Sigmoid colon (tissue), 7 donors: ENCODE data around the gene COLQ. TPM values are rescaled to one million over a fixed set of nuclear protein-coding genes. Genes with fewer than 3 reads are reported as not detected.

Experiments used
- DNase-seq: peaks from one replicate; pipeline ENCODE4 v3.0.0-alpha.2; 2019
- H3K27ac ChIP-seq, 4 donors: fragments of 200-600 bp; sonication (generic); one replicate each; pipeline ENCODE4 v1.5.1; 2016 to 2019; ENCODE audit warnings: mild to moderate bottlenecking in 1 of 4
- H3K27me3 ChIP-seq, 3 donors: fragments of 200-600 bp; sonication (generic); one replicate each; pipeline ENCODE4 v1.5.1; 2019; ENCODE audit warnings: mild to moderate bottlenecking in 1 of 3
- H3K36me3 ChIP-seq, 4 donors: fragments of 200-600 bp; sonication (generic); one replicate each; pipeline ENCODE4 v1.5.1; 2016 to 2019
- H3K4me1 ChIP-seq, 4 donors: fragments of 200-600 bp; sonication (generic); one replicate each; pipeline ENCODE4 v1.5.1; 2017 to 2019
- H3K4me3 ChIP-seq, 4 donors: fragments of 200-600 bp; sonication (generic); one replicate each; pipeline ENCODE4 v1.5.1; 2017 to 2019; ENCODE audit warnings: mild to moderate bottlenecking in 2 of 4, moderate library complexity in 1 of 4
- H3K9me3 ChIP-seq, 4 donors: fragments of 200-600 bp in 3 of 4; sonication (generic) in 3 of 4; one replicate each; pipeline versions ENCODE4 v1.5.1 to v1.6.1; 2013 to 2019
- CTCF ChIP-seq, 4 experiments: fragments of 450-650 bp in 3 of 4; fragments of 200-600 bp in 1 of 4; IDR thresholded peaks; one replicate each; pipeline ENCODE4 v1.5.1; 2016 to 2019; ENCODE audit warnings: antibody characterized with exemption in 4 of 4, mild to moderate bottlenecking in 3 of 4, moderate library complexity in 2 of 4
- EP300 ChIP-seq, 4 donors: sonication (generic); formaldehyde crosslinking; IDR thresholded peaks; one replicate each; pipeline ENCODE4 v1.6.1; 2017; ENCODE audit warnings: antibody characterized with exemption in 4 of 4
- POLR2A ChIP-seq, 2 donors: fragments of 450-650 bp; IDR thresholded peaks; one replicate each; pipeline ENCODE4 v1.6.1; 2016; ENCODE audit warnings: antibody characterized with exemption in 2 of 2, mild to moderate bottlenecking in 2 of 2, moderate library complexity in 2 of 2
- POLR2AphosphoS5 ChIP-seq, 4 donors: sonication (generic); formaldehyde crosslinking; IDR thresholded peaks; one replicate each; pipeline ENCODE4 v1.6.1; 2017; ENCODE audit warnings: antibody characterized with exemption in 4 of 4
- WGBS, 2 donors: extraction: QIAGEN DNeasy Blood & Tissue Kit; methylation state at CpG; one replicate each; pipeline ENCODE4 v1.1.7; 2013; 5-methylcytosine and 5-hydroxymethylcytosine counted together
- intact Hi-C: fragments of 100-400 bp; cut with DNase I; formaldehyde crosslinking; loops from one replicate; pipeline ENCODE4 v1.15.1; 2023
- polyA plus RNA-seq, 3 donors: library from polyadenylated mRNA; stranded (reverse); fragments of 200-250 nt; gene quantifications; one replicate each; pipeline ENCODE4 v1.2.3, GENCODE V29; 2013
- total RNA-seq, 4 donors: library from RNA; depleted of rRNA; stranded (reverse); fragments of >200 nt; gene quantifications; one replicate each; pipeline ENCODE4 v1.1.0, GENCODE V29; 2016
- donor health status: healthy with polysubstance abuse.
- donor health status: Bipolar disorder and iron deficiency.
- donor health status: healthy.

Gene COLQ
- total and polyA plus RNA-seq, 7 donors = 0.69 to 5.3 (median 1.9) TPM; not detected in 1

- Histone ChIP-seq H3K4me3 (no peak overlapping the region), H3K9me3 (no peaks in the 10 kb centered on the region), H3K27ac (no peak overlapping the region), H3K27me3 (no peaks in the 10 kb centered on the region), H3K36me3 (no peaks in the 10 kb centered on the region), H3K4me1 (peaks cover 0 to 23% (median 18%) of the 10 kb centered on the region in 4 donors)
- 85% methylated on average over 6 of the region's 6 CpGs for WGBS, 2 donors
- TF ChIP-seq POLR2A (IDR thresholded peaks at IDR 0.05) (no peak), CTCF (IDR thresholded peaks at IDR 0.05) (no peak), POLR2AphosphoS5 (IDR thresholded peaks at IDR 0.05) (no peak), EP300 (IDR thresholded peaks at IDR 0.05) (no peak)
- no peak for DNase-seq
- intact Hi-C loops = no loop called here
Measured at GRCh38 chr3:15523660-15524417, 2.3 kb upstream of the COLQ start.

- Histone ChIP-seq H3K9me3 (no peaks in the 10 kb centered on the region), H3K27me3 (no peaks in the 10 kb centered on the region), H3K27ac (no peak overlapping the region), H3K36me3 (no peaks in the 10 kb centered on the region), H3K4me1 (peaks cover 0 to 23% (median 18%) of the 10 kb centered on the region in 4 donors), H3K4me3 (no peak overlapping the region)
- no peak for DNase-seq
- intact Hi-C loops = no loop called here
- TF ChIP-seq EP300 (IDR thresholded peaks at IDR 0.05) (no peak), POLR2AphosphoS5 (IDR thresholded peaks at IDR 0.05) (no peak), CTCF (IDR thresholded peaks at IDR 0.05) (no peak), POLR2A (IDR thresholded peaks at IDR 0.05) (no peak)
Measured at GRCh38 chr3:15522016-15522415, 510 bp upstream of the COLQ start.

GRCh38 chr3:15520804-15521572 is 518 bp downstream of the COLQ start:
- no peaks in the 10 kb centered on the region for H3K9me3 ChIP-seq
- no peaks in the 10 kb centered on the region for H3K36me3 ChIP-seq
- H3K4me3 ChIP-seq = no peak overlapping the region
- TF ChIP-seq EP300 (IDR thresholded peaks at IDR 0.05) (no peak), POLR2A (IDR thresholded peaks at IDR 0.05) (no peak), POLR2AphosphoS5 (IDR thresholded peaks at IDR 0.05) (no peak), CTCF (IDR thresholded peaks at IDR 0.05) (no peak)
- intact Hi-C loops = no loop called here
- H3K4me1 ChIP-seq = peaks cover 0 to 23% (median 18%) of the 10 kb centered on the region in 4 donors
- no peak for DNase-seq
- 41 to 65% methylated on average over 14 of the region's 14 CpGs for WGBS, 2 donors
- no peaks in the 10 kb centered on the region for H3K27me3 ChIP-seq
- peak overlapping the region in 1 of 4 donors; percentile 1 for H3K27ac ChIP-seq

- Histone ChIP-seq H3K4me1 (peaks cover 0 to 23% (median 18%) of the 10 kb centered on the region in 4 donors), H3K9me3 (no peaks in the 10 kb centered on the region), H3K36me3 (no peaks in the 10 kb centered on the region), H3K4me3 (no peak overlapping the region), H3K27ac (peak overlapping the region in 1 of 4 donors; percentile 1), H3K27me3 (no peaks in the 10 kb centered on the region)
- TF ChIP-seq POLR2AphosphoS5 (IDR thresholded peaks at IDR 0.05) (no peak), CTCF (IDR thresholded peaks at IDR 0.05) (no peak), POLR2A (IDR thresholded peaks at IDR 0.05) (no peak), EP300 (IDR thresholded peaks at IDR 0.05) (no peak)
- WGBS, 2 donors = 46 to 51% methylated on average over 3 of the region's 3 CpGs
- DNase-seq = no peak
- intact Hi-C loops = no loop called here
Measured at GRCh38 chr3:15520185-15520584, 1.3 kb downstream of the COLQ start.
